ENCODE data around the gene P3H1. TPM values are rescaled to one million over a fixed set of nuclear protein-coding genes. Genes with fewer than 3 reads are reported as not detected.
A peak's percentile ranks its signal among the peaks of the same experiment; 100 is the strongest.

Gene P3H1
- total RNA-seq, 1 donor from 2014 or later, result 57.3 TPM

GRCh38 chr1:42746436-42747105 lies 20.3 kb downstream of the P3H1 start:
- DNase-seq (ENCODE audit: low read depth), result no peak

GRCh38 chr1:42745851-42746250 lies 21.0 kb downstream of the P3H1 start:
- DNase-seq (ENCODE audit: low read depth), result no peak

- DNase-seq (ENCODE audit: low read depth), result no peak
Measured at GRCh38 chr1:42744148-42744413, 22.7 kb downstream of the P3H1 start.

GRCh38 chr1:42743317-42744147 lies 23.3 kb downstream of the P3H1 start:
- DNase-seq (ENCODE audit: low read depth), result no peak

- DNase-seq (ENCODE audit: low read depth), result no peak
Measured at GRCh38 chr1:42742617-42743316, 24.1 kb downstream of the P3H1 start.

- DNase-seq (ENCODE audit: low read depth), result no peak
Measured at GRCh38 chr1:42742141-42742540, 24.7 kb downstream of the P3H1 start.

- no peak for DNase-seq (ENCODE audit: low read depth)
Measured at GRCh38 chr1:42741706-42742105, 25.1 kb downstream of the P3H1 start.

- no peak for DNase-seq (ENCODE audit: low read depth)
Measured at GRCh38 chr1:42740851-42741580, 25.8 kb downstream of the P3H1 start.

- DNase-seq (ENCODE audit: low read depth), result no peak
Measured at GRCh38 chr1:42739753-42740700, 26.8 kb downstream of the P3H1 start, which contains the start of gene CLDN19. Gene CLDN19, minus strand, starts transcription at chr1:42740236. Its CDS starts 173 bp downstream, at chr1:42740063.

- DNase-seq (ENCODE audit: low read depth), result no peak
Measured at GRCh38 chr1:42738678-42739226, 28.1 kb downstream of the P3H1 start.

GRCh38 chr1:42737986-42738677 lies 28.7 kb downstream of the P3H1 start:
- no peak for DNase-seq (ENCODE audit: low read depth)

GRCh38 chr1:42737257-42737656 lies 29.6 kb downstream of the P3H1 start:
- DNase-seq (ENCODE audit: low read depth), result peak; percentile 47

GRCh38 chr1:42736571-42737200 lies 30.1 kb downstream of the P3H1 start:
- no peak for DNase-seq (ENCODE audit: low read depth)

GRCh38 chr1:42736152-42736551 lies 30.7 kb downstream of the P3H1 start:
- no peak for DNase-seq (ENCODE audit: low read depth)

- no peak for DNase-seq (ENCODE audit: low read depth)
Measured at GRCh38 chr1:42735477-42736105, 31.2 kb downstream of the P3H1 start.

GRCh38 chr1:42735056-42735455 lies 31.8 kb downstream of the P3H1 start:
- no peak for DNase-seq (ENCODE audit: low read depth)

- DNase-seq (ENCODE audit: low read depth), result no peak
Measured at GRCh38 chr1:42734201-42735035, 32.4 kb downstream of the P3H1 start.
